ENCODE measurements around the gene RFX7.
A peak's percentile ranks its signal among the peaks of the same experiment; 100 is the strongest.

The RFX7 gene

DNA sequence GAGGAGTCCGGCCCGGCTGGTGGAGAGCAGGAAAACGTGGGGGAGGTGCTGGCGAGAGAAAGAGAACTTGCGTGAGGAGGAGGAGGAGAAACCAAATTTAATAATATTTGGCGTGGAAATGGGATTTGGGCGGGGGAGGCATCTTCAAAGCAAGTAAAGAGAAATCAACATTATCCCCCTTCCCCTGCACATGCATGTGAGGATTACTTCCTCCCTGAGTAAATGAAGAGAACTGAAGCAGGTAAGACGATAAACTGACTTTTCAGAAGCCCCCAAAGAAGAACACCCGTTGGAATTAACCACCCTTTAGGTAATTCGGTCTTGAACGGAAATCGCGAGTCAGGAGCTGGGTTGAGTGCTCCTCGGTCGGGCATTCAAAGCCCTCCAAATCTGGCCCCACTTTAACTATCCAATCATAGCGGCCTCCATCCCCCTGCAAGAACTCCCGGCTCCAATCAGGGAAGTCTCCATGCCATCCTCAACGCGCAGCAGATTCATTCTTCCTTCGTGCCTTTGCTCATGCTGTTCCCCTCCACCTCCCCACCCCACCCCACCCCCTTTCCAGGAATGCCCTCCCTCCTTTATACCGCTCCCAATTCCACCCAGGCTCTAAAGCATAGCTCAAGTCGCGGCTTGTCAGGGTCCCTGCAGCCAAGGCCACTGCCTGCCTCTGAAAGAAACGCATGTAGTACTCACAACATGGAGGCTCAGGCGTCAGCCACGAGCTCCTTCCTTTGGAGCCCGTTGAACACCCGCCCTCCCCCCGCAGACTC, 545 bp upstream of the RFX7 start:
- DNase-seq, result peak; percentile 85

- no peak for DNase-seq
Measured at GRCh38 chr15:56242576-56243162, 1.0 kb downstream of the RFX7 start.

DNA sequence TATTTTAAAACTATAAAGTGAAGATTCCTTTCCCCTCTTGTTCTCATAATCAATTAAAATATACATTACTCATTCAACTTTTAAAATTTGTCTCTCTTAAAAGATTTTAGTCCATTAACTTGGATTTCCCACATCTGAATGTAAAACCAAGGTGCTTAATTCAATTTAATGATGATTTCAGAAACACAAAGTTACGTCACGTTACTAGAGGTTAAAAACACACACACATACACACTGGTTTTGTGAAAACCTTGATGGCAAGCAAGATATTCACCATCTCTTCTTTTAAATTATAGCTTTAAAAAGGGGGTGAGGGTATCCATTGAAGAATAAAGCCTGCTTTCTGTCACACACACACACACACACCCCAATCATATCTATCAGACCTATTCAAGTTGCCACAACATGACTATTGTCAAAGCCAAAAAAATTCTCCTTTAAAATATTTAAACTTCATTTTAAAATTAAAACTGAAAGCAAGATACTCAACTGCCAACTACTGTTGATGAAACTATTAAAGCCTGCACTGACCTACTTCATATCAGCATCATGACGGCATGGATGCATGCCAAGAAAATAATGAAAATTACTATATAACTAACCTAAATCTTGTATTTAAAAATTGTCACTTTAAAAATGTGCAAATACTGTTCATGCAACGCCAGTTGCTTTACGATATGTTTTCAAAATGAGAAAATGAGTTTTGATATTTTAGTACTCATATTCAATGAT, 2.1 kb downstream of the RFX7 start:
- DNase-seq, result no peak

DNA sequence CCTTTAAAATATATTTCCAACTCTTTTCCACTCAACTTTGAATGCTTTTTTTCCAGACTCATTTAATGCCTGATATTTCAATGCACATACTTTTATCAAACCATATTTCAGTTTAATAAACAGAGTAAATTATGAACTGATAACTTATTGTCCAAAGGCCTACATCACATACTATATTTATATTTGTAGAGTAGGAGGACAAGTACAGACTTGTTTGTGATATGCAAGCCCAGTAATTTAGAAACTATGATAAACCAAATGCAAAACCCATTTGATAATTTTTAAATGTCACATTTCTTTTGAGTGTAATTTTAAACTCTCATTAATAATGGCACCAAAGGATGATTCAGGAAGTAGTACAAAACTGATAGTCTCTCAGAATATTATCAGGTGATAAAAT, 3.3 kb downstream of the RFX7 start:
- no peak for DNase-seq

GRCh38 chr15:56236197-56236596, 7.5 kb downstream of the RFX7 start:
- DNase-seq, result no peak

DNA sequence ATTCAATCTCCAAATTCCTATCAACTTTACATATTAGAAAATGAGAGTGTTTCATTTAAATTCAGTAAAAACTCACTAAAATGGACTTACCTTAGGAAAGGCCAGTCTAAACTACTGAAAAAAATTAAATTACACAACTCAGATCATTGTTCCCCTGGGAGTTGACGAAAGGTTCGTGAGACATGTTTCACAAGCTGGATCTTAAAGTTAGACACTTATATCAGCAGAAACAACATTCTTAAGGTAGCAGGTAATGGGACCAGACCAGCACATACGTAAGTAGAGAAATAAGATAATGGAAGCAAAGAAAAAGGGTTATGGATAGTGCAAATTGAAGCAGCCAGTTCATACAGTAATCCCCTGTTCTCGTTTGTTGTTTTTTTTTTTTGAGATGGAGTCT, 8.9 kb downstream of the RFX7 start:
- no peak for DNase-seq

DNA sequence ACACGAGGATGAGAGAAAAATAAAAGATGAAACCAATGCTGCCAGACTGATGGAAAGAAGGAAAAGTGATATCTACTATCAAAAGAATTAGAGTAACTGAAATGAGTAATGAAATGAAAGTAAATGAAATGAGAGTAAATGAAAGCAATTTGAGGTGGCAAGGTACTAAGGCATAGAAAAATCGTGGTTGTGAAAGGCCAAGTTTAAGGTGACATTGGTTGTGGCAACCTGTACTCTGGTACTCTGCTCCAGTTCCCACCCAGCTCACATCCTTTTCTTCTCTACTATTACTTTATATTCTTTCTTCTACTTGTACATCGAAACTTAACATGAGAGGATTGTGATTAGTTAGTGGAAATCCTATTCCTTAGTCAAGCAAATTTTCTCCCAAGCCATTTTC, 10.1 kb downstream of the RFX7 start:
- DNase-seq, result no peak

DNA sequence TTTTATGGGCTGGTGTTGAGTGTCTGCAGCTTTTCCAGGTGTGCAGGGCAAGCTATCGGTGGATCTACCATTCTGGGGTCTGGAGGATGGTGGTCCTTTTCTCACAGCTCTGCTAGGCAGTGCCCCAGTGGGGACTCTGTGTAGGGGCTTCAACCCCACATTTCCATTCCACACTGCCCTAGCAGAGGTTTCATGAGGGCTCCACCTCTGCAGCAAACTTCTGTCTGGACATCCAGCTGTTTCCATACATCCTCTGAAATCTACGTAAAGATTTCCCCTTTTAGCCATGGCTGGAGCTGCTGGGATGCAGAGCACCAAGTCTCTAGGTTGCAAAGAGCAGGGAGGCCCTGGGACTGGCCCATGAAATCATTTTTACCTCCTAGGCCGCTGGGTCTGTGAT, 11.6 kb downstream of the RFX7 start:
- DNase-seq, result no peak

- DNase-seq, result no peak
Measured at GRCh38 chr15:56228854-56229253, 14.8 kb downstream of the RFX7 start.

- no peak for DNase-seq
Measured at GRCh38 chr15:56228352-56228751, 15.3 kb downstream of the RFX7 start.

DNA sequence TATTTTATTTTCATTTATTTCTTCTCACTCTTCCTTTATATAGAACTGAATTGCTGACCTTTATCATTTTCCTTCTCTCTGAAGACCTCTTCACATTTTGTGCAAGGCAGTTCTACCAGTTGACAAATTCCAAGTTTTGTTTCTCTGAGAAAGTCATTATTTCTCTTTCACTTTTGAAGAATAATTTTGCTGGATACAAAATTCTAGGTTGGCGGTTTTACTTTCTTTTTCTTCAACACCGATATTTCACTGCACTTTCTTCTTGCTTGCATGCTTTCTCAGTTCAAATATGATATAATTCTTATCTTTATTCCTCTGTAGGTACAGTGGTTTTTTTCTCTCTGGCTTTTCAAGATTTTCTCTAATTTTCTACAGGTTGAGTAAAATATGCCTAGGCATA, 15.9 kb downstream of the RFX7 start:
- no peak for DNase-seq

DNA sequence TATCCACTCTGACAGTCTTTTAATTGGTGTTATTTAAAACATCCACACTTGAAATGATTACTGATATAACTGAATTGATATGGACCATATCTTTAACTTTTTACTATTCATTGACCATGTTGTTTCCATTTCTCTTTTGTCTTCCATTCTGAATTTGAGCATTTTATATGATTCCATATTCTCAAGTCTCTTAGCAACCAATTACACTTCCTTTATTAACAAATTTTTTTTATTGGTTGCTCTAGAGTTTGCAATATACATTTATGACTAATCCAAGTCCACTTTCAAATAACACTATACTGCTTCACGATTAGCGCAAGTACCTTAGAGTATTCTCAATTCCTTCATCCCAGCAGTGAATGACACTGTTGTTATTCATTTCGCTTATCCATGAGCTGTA, 16.4 kb downstream of the RFX7 start:
- DNase-seq, result no peak

DNA sequence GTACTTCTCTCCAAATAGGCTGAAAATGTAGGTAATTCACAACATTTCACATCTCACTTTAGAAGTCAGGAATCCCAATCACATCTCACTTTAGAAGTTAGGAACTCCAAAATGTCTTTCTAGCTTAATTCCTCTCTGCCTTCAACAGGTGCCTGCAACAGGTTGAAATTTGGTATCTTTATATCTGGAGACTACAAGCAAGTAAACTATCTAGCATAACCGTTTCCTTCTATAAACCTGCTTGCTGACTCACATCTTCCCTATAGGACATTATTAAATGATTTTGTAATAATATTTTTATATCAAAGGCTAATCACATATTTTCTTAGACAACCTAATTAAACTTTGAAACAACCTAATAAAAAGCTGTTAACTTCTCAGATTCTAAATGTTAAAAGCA, 18.2 kb downstream of the RFX7 start:
- no peak for DNase-seq

DNA sequence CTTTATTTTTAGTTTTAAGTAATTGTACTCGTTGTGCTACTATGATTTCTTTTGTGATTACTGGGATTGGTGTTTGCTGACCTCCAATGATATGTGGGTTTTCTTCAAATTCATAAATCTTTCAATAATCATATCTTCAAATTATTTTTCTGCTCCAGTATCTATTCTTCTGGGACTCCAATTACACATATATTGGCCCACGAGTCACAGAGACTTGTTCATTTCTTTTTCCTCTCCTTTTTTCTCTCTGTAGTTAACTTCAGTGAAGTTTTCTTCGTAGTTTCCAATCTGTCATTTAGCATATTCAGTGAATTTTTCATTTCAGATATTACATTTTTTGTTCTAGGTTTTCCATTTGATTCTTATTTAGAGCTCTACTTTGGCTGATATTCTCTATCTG, 21.4 kb downstream of the RFX7 start:
- no peak for DNase-seq

GRCh38 chr15:56217341-56217740, 26.3 kb downstream of the RFX7 start:
- DNase-seq, result no peak

- peak; percentile 54 for DNase-seq
Measured at GRCh38 chr15:56215769-56216168, 27.9 kb downstream of the RFX7 start.

DNA sequence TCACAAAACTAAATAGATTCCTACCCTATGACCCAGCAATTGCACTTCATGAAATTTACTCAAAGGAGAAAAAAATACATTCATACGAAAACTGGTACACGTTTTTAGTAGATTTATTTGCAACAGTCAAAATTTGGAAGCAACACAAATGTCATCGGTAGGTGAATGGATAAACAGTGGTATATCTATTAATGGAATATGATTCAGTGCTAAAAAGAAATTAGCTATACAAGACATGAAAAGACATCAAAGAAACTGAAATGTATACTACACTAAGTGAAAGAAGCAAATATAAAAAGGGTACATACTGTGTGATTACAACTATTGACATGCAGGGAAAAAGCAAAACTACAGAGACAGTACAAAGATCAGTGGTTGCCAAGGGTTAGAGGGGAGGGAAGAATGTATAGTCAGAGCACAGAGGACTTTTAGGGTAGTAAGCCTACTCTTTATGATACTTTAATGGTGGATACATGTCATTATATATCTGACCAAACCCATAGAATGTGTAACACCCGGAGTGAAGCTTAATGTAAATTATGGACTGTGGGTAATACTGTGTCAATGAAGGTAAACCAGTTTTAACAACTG, 31.6 kb downstream of the RFX7 start:
- no peak for DNase-seq

DNA sequence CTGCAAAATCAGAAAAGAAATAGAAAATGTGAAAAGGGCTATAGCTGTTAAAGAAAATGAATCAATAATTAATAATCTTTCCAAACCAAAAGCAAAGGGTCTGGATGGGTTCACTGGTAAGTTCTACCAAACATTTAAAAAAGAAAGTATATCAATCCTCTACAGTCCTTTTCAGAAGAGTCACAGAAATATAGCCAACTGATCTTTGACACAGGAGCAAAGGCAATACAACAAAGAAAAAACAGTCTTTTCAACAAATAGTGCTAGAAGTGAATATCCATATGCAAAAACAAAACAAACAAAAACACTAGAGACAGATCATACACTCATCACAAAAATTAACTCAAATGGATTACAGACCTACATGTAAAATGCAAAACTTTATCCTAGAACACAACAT, 32.6 kb downstream of the RFX7 start:
- no peak for DNase-seq

- peak; percentile 36 for DNase-seq
Measured at GRCh38 chr15:56208641-56209155, 35.0 kb downstream of the RFX7 start.

DNA sequence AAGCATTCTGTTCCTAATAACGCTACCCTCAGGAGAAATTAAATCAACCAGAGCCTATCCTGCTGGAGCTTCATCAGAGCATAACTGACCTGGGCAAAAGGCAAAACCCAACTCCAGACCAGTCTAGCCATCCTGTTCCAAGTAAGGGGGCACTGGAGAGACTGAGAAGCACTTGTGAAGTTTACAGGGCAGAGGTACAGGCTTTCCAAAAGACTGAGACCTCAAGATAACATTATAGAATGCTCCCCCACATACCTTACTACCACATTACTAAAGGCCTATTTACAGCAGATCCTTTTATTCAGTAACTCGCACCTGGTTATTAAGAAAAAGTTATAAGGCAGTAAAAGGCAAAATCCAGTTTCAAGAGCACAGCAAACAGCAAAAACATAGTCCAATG, 35.5 kb downstream of the RFX7 start:
- DNase-seq, result no peak

DNA sequence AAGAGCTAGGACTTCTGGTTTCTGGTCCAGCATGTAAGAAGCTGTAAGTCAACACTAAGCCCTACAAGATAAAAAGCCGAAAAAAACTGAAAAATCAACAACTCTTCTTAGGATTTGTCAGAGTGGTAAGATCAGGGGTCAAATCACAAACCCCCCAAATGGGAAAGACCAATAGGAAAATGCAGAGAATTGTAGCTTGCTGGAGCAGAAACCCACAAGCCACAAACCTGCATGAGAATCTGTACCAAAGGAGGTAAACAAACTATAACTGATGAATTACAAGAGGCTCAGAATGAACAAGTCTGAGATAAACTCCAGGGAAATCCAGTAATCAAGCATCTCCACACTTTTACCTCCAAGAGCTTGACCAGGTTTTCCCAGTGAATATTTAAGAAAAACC, 36.0 kb downstream of the RFX7 start:
- no peak for DNase-seq

DNA sequence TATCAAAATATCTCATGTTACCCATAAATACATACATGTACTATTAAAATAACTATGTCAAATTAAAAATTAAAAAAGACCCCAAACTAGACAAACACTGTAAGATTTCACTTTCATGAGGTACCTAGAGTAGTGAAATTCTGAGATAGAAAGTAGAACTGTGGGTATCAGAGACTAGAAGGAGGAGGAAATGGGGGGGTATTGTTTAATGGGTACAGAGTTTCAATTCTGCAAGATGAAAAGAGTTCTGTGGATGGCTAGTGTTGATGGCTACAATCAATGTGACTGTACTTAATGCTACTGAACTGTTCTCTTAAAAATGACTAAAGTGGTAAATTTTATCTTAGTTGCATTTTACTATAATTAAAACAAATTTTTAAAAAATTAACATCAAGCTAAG, 36.6 kb downstream of the RFX7 start:
- DNase-seq, result no peak

GRCh38 chr15:56205061-56205876, 38.4 kb downstream of the RFX7 start:
- no peak for DNase-seq

Measured in EL (cell line).